Muscle of leg (tissue), 11 donors: ENCODE data around the gene DGKI. TPM values are rescaled to one million over a fixed set of nuclear protein-coding genes. Genes with fewer than 3 reads are reported as not detected.

Source experiments
- DNase-seq: peaks from one replicate; pipeline ENCODE4 v3.0.0; 2013
- H3K27ac ChIP-seq: one replicate; pipeline ENCODE4 v1.5.1; 2013; ENCODE audit warnings: mild to moderate bottlenecking, low read length, control low read depth
- H3K27me3 ChIP-seq: one replicate; pipeline ENCODE4 v1.6.1; 2013; ENCODE audit warnings: low read length; ENCODE audit not compliant: control insufficient read depth, insufficient read depth
- H3K36me3 ChIP-seq: one replicate; pipeline ENCODE4 v1.6.1; 2013; ENCODE audit warnings: low read length; ENCODE audit not compliant: control insufficient read depth, insufficient read depth
- H3K4me1 ChIP-seq: one replicate; pipeline ENCODE4 v1.6.1; 2013; ENCODE audit warnings: low read length; ENCODE audit not compliant: control insufficient read depth, insufficient read depth
- H3K4me3 ChIP-seq: one replicate; pipeline ENCODE4 v1.5.1; 2013; ENCODE audit warnings: low read length, control low read depth
- H3K9me3 ChIP-seq: replicated peaks from 2 replicates; pipeline ENCODE4 v1.6.1; 2013; ENCODE audit warnings: low read depth, low read length; ENCODE audit not compliant: control insufficient read depth
- WGBS: methylation state at CpG from one replicate; pipeline ENCODE4 v1.1.5; 2013; ENCODE audit warnings: missing lambda C conversion rate; ENCODE audit not compliant: insufficient coverage; 5-methylcytosine and 5-hydroxymethylcytosine counted together
- polyA plus RNA-seq, 8 donors: library from polyadenylated mRNA; unstranded; fragments of 120-200 nt; gene quantifications; one replicate each; pipeline versions ENCODE4 v1.2.1 to v1.2.3, GENCODE V29; 2013; ENCODE audit warnings: inconsistent platforms in 1 of 8, low replicate concordance in 1 of 8; ENCODE audit not compliant: insufficient read length in 8 of 8, insufficient read depth in 1 of 8
- total RNA-seq: library from RNA; stranded (reverse); fragments of 120-200 nt; gene quantifications from one replicate; pipeline ENCODE4 v1.2.4, GENCODE V29; 2013

DGKI gene
- total and polyA plus RNA-seq, 9 donors = 0.52 to 1.4 (median 0.70) TPM

DNA sequence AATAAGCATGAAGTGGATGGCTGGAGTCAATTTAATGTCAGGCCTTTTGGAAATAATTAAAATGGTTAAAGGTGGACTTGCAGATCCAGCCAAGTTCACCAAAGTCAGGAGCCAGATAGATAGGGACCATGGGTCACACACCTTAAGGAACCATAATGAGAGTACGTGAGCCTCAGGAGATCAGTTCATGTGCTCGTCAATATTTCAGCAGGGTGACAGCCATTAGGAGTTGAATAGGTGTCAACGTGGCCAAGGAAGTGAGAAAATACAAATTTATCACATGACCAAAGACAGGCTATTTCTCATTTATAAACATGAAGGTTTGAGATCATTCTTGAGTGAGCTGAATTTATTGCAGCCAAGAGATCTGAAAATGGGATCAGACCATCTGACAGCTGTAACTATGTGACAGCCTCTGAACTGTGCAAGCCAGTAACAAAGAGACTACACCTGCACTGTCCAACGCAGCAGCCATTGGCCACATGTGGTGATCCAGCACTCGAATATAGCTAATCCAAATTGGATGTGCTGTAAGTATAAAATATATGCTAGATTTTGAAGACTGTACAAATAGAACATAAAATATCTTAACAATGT, 253.6 kb downstream of the DGKI start:
- no peak for DNase-seq
- Histone ChIP-seq H3K27me3 (no peaks in the 10 kb centered on the region), H3K4me3 (no peak overlapping the region), H3K9me3 (no peaks in the 10 kb centered on the region), H3K27ac (no peak overlapping the region), H3K4me1 (peaks cover 4% of the 10 kb centered on the region), H3K36me3 (no peaks in the 10 kb centered on the region)
- 63% methylated on average over 1 of the region's 5 CpGs for WGBS

DNA sequence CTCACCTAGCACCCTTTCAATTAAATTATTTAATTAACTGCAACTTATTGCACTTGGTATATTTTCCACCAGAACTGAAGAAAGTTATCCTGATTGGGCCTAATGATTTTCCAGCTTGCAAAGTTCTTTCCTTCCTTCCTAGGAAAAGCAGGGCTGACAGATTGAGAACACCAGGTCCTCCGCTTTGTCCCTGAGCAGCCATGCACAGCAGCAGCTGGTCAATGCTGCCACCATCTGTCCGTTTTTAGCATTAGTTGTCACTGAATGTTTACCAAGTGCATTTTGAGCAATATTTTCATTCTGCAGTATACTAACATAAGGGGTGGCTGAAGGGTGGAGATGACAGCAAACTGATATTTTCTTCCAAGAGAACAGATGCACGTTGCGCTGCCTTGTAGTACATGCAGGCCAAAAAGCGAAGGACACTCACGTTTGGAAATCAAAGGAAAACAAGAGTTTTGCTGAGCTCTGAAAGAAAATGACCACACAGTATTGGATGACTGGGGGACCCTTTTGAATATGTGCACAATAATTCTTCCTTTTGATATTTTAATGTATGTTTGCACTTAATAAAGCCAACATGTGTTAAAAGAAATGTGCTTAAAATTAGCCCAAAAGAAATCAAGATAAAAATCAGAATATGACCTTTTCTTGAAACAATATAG, 254.4 kb downstream of the DGKI start:
- Histone ChIP-seq H3K27me3 (no peaks in the 10 kb centered on the region), H3K9me3 (no peaks in the 10 kb centered on the region), H3K4me3 (no peak overlapping the region), H3K36me3 (no peaks in the 10 kb centered on the region), H3K27ac (no peak overlapping the region), H3K4me1 (peaks cover 4% of the 10 kb centered on the region)
- peak; percentile 88 for DNase-seq
- WGBS = 0% methylated on average over 1 of the region's 6 CpGs

DNA sequence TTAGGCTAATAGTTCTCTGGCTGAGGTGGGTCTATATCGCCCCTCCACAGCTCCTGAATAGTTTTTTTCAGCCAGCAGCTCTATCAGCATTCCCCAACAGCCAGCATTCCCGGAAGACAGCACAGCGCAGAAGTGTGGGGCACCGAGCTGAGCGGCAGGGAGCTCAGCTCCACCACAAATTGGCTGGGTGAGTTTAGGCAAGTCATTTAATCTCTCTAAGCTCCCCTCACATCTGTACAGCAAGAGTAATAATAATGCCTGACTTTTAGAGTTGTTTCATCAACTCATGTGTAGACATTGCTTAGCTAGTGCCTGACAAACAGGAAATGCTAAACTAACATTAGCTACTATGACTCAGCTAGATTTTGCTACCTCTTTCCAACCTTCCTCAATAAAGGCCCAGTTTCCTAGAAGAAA, 255.3 kb downstream of the DGKI start:
- peak; percentile 38 for DNase-seq
- H3K4me3 ChIP-seq = no peak overlapping the region
- no peaks in the 10 kb centered on the region for H3K9me3 ChIP-seq
- H3K27me3 ChIP-seq = no peaks in the 10 kb centered on the region
- WGBS = no CpG with 5 or more reads among the region's 5 CpGs
- H3K4me1 ChIP-seq = peaks cover 4% of the 10 kb centered on the region
- no peak overlapping the region for H3K27ac ChIP-seq
- H3K36me3 ChIP-seq = no peaks in the 10 kb centered on the region

DNA sequence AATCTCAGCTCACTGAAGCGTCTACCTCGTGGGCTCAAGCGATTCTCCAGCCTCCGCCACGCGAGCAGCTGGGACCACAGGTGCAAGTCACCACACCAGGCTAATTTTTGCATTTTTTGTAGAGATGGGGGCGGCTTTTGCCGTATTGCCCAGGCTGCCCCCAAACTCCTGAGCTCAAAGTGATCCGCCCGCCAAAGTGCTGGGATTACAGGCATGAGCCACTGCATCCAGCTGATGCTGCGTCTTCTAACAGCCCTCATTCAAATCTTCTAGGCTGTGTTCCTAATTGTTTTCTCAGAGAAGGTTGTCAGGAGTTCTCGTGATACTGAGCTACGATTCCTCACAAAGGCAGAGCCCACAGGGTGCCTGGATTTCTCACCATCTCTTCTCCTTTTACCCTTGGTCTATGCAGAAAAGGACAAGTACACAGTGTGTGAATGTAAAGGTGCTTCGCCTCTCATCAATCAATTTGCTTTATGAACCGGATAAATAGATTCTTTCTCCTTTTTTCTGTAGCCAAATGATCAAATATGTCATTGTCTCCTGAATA, 255.9 kb downstream of the DGKI start:
- no peaks in the 10 kb centered on the region for H3K27me3 ChIP-seq
- H3K4me1 ChIP-seq = peaks cover 4% of the 10 kb centered on the region
- 61% methylated on average over 5 of the region's 15 CpGs for WGBS
- no peak overlapping the region for H3K27ac ChIP-seq
- peak; percentile 29 for DNase-seq
- no peak overlapping the region for H3K4me3 ChIP-seq
- no peaks in the 10 kb centered on the region for H3K36me3 ChIP-seq
- no peaks in the 10 kb centered on the region for H3K9me3 ChIP-seq

DNA sequence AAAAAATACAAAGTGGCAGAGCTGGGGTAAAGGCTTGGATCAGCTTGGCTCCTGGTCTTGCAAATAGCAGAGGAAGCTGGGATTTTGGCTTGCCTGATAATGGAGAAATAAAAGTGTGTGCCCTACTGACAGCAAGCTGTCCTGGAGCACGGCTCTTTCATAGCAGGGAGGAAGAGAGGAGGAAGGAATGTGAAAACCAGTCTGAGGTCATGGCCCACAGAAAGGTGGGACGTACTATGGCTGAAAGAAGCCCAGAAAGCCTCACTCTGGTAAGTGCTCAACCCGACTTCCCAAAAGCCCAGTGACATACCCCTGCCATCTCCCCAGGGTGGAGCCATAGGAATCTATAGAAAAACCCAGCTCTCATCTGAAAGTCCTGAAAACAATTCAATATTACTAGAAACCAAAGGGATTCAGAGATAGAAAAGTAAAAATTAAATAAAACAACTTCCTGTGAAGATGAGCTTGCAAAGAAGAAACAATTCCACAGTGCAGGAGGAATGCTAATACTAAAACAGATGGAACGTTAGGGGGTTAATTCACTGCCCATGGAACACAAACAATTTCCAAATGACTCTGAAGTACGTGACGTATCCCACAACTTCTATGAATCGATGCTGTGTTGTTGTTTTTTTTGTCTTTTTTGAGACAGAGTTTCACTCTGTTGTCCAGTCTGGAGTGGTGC, 256.6 kb downstream of the DGKI start:
- Histone ChIP-seq H3K27me3 (no peaks in the 10 kb centered on the region), H3K27ac (no peak overlapping the region), H3K36me3 (no peaks in the 10 kb centered on the region), H3K4me3 (no peak overlapping the region), H3K4me1 (peaks cover 4% of the 10 kb centered on the region), H3K9me3 (no peaks in the 10 kb centered on the region)
- DNase-seq = no peak
- no CpG with 5 or more reads among the region's 7 CpGs for WGBS

DNA sequence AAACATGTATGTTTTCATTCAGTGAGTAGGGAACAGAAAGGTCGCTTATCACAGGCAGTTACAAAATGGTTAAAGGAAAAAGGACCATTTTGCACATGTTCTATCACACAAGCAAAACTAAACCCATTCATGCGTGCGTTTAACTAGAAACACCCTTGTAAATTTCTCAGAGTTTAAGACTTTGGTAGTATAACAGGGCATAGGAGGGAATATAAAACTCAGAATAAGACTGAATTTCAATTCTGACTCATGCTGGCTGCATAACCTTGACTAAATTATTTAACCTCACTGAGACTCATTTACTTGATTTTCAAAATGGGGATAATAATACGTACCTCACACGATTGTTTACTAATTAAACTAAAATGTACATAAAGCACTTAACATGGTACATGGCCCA, 259.4 kb downstream of the DGKI start:
- Histone ChIP-seq H3K4me3 (no peak overlapping the region), H3K27ac (no peak overlapping the region), H3K27me3 (no peaks in the 10 kb centered on the region), H3K36me3 (no peaks in the 10 kb centered on the region), H3K4me1 (peaks cover 4% of the 10 kb centered on the region), H3K9me3 (no peaks in the 10 kb centered on the region)
- WGBS = no CpG with 5 or more reads among the region's 5 CpGs
- DNase-seq = no peak

DNA sequence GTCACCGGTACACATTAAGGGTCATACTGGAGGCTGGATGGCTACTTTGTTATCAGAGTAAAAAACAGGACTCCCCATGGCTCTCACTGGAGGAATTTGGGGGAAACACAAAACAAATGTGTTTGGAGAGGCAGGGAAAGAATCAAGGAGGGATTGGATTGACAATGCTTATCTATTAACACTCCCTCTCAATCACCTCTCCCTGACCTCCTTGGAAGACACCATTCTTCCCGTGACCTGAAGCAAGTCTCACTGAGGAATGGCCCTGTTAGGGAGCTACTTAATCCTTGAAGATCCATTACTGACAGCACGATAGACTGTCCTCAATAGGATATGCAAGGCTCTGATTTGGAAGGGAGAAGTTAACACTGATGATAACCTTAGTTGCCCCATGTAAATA, 261.2 kb downstream of the DGKI start:
- Histone ChIP-seq H3K27ac (no peak overlapping the region), H3K9me3 (no peaks in the 10 kb centered on the region), H3K27me3 (no peaks in the 10 kb centered on the region), H3K4me1 (peaks cover 2% of the 10 kb centered on the region), H3K4me3 (no peak overlapping the region), H3K36me3 (no peaks in the 10 kb centered on the region)
- WGBS = no CpG with 5 or more reads among the region's 3 CpGs
- no peak for DNase-seq

DNA sequence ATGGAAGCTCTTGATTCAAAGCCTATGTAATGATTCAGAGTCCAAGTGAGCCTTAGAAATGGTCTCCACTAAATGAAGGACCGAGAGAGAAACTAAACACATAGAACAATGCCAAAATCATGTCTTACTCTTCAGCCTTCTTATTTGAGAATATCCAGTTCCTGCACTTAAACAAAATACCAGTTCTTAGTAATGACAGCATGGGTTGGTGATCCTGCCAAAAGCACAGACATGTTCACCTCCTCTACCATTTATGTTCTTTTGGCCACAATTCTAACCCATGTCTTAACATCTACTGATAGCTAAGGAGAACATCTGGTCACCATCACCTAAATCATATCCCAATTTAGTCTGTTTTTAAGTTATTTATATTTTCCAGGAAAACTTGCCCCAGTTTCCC, 263.6 kb downstream of the DGKI start:
- peak; percentile 41 for DNase-seq
- no peak overlapping the region for H3K27ac ChIP-seq
- H3K9me3 ChIP-seq = no peaks in the 10 kb centered on the region
- H3K27me3 ChIP-seq = no peaks in the 10 kb centered on the region
- no peaks in the 10 kb centered on the region for H3K4me1 ChIP-seq
- H3K36me3 ChIP-seq = no peaks in the 10 kb centered on the region
- WGBS = no CpG with 5 or more reads among the region's 1 CpG
- H3K4me3 ChIP-seq = no peak overlapping the region

DNA sequence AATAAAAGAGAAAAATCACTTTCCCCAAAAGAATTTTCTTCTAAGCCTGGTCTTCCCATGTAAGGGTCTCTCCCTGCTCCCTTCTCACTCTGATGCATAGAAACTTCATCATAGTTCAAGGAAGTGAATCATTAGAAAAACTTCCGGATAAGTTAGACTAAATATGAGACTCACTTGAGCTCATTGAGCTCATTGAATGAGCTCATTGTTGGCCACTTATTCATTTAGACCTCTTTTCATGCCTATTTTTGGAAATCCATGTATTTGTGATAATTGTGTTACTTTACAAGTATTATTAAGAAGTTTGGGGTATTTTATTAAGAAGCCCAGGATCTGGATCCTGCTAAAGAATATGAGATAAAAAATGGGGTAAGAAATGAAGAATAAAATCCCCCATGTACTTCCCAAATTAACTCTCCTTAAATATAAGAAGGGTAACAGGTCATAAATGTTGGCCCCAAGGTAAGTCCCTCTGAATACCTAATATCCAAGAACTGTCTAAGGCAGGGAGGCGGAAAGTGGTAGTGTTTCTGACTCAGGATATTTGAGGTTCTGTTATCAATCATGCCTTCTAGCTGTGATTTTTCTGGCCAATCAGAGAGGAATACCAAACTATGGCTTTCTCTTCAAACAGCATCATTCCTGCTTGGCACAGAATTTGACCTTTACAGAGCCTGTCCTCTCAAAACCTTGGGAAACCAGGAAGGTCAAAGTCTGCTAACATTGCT, 266.7 kb downstream of the DGKI start:
- no peaks in the 10 kb centered on the region for H3K9me3 ChIP-seq
- peak; percentile 34 for DNase-seq
- no peaks in the 10 kb centered on the region for H3K4me1 ChIP-seq
- WGBS = no CpG with 5 or more reads among the region's 2 CpGs
- no peak overlapping the region for H3K27ac ChIP-seq
- H3K36me3 ChIP-seq = no peaks in the 10 kb centered on the region
- H3K27me3 ChIP-seq = no peaks in the 10 kb centered on the region
- no peak overlapping the region for H3K4me3 ChIP-seq

DNA sequence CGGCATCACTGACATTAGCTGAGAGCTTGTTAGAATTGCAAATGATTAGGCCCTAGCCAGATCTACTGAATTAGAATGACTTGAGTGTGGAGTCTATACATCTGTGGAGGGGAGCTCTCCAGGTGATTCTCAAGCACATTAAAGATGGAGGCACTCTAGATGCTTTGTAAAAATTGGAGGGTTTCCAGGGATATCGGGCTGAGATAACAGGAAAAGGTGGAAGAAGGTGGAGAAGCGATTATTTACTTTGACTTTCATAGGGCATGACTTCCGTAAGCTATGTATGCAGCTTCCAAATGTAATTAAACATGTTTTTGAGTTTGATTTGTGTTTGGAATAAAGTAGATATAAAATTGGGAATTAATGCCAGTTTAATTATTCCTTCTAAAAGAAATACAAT, 268.2 kb downstream of the DGKI start:
- no peak for DNase-seq
- no peaks in the 10 kb centered on the region for H3K9me3 ChIP-seq
- WGBS = 80% methylated on average over 3 of the region's 4 CpGs
- H3K4me1 ChIP-seq = no peaks in the 10 kb centered on the region
- H3K27ac ChIP-seq = no peak overlapping the region
- no peak overlapping the region for H3K4me3 ChIP-seq
- no peaks in the 10 kb centered on the region for H3K27me3 ChIP-seq
- no peaks in the 10 kb centered on the region for H3K36me3 ChIP-seq
